ENCODE measurements around the gene CHRDL1.

The CHRDL1 gene

DNA sequence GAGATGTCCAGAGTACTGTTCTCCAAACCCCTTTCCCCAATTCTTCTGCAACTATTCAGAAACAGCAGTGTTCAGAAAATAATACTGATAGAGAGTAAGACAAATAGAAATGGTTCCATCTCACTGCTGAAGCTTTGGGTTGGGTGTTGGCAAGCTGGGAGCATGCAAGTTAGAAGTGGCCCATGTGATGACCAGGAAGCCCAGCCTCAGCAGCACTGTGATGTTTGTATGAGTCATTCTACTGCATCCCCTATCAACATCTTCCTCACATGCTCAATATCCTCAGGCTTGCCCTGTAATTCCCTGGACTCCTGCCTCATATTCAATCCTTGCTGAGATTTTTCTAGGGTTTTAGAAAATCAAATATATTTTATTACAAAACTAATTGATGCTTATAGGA is 96.5 kb downstream of the CHRDL1 start:
- no peak for DNase-seq (ENCODE audit: low read depth)
- TF ChIP-seq, protein P1, sequence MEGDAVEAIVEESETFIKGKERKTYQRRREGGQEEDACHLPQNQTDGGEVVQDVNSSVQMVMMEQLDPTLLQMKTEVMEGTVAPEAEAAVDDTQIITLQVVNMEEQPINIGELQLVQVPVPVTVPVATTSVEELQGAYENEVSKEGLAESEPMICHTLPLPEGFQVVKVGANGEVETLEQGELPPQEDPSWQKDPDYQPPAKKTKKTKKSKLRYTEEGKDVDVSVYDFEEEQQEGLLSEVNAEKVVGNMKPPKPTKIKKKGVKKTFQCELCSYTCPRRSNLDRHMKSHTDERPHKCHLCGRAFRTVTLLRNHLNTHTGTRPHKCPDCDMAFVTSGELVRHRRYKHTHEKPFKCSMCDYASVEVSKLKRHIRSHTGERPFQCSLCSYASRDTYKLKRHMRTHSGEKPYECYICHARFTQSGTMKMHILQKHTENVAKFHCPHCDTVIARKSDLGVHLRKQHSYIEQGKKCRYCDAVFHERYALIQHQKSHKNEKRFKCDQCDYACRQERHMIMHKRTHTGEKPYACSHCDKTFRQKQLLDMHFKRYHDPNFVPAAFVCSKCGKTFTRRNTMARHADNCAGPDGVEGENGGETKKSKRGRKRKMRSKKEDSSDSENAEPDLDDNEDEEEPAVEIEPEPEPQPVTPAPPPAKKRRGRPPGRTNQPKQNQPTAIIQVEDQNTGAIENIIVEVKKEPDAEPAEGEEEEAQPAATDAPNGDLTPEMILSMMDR (conservative IDR thresholded peaks at IDR 0.05; ENCODE audit: low read depth, low read length), result no peak
- H3K4me3 ChIP-seq (ENCODE audit: low read depth, low read length), result no peak overlapping the region

DNA sequence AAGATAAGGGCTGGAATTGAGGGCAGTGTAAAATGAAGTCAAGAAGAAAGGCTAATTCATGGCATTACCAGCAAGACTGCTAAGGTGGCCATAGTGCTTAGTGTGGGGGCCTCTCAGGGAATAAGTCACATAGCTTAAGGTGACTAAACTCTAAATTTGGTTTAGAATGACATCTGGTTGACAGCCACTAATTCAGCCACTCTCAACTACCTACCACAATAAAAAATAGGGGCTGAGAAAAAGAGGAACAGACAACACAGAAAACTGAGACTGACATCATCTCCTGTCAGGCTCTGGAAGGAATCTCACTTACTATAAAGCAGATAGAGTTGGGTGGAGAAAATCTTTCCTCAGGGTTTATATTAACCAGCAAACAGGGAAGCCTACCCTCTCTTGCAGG is 96.9 kb downstream of the CHRDL1 start:
- no peak for DNase-seq (ENCODE audit: low read depth)
- no peak overlapping the region for H3K4me3 ChIP-seq (ENCODE audit: low read depth, low read length)
- TF ChIP-seq, protein P1 (conservative IDR thresholded peaks at IDR 0.05; ENCODE audit: low read depth, low read length), result no peak

DNA sequence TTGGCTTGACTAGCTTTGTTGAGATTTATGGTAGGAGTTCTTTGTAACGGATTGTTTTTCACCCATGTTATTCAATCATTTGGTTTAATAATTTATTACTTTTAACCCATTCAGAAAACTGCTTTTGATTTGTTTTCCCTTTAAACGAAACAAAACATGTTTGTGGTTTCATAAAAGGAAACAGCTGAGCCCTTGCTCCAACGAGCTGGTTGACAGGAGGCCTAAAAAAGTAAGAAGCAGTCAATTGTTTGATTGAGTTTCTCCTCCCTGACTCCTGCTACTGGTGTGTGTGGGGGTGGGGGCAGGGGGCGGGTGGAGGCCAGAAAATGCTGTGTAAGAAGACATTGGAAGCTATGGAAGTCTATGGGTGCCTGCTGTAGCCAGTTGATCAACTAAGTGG is 102.8 kb downstream of the CHRDL1 start:
- TF ChIP-seq, protein P1 (conservative IDR thresholded peaks at IDR 0.05; ENCODE audit: low read depth, low read length), result no peak
- DNase-seq (ENCODE audit: low read depth), result no peak
- no peak overlapping the region for H3K4me3 ChIP-seq (ENCODE audit: low read depth, low read length)

DNA sequence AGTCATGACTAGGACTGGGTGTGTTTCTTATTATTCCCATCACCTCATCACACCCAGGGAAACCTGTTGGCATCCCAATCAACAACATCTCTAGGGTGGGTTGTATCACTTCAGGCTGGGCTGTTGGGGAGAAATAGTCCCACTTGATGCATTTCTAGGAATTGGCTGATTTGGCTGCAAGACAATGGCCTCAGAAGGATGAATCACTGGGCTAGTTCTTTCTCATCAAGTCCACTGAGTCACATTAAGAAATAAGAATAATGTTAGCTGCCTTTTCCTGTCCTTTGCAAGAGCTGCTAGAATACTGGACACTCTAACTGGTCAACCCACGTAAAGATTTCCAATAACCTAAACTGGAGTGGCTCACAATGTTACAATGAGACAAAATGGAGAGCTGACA is 104.2 kb downstream of the CHRDL1 start:
- TF ChIP-seq, protein P1 (conservative IDR thresholded peaks at IDR 0.05; ENCODE audit: low read depth, low read length), result no peak
- no peak for DNase-seq (ENCODE audit: low read depth)
- no peak overlapping the region for H3K4me3 ChIP-seq (ENCODE audit: low read depth, low read length)

DNA sequence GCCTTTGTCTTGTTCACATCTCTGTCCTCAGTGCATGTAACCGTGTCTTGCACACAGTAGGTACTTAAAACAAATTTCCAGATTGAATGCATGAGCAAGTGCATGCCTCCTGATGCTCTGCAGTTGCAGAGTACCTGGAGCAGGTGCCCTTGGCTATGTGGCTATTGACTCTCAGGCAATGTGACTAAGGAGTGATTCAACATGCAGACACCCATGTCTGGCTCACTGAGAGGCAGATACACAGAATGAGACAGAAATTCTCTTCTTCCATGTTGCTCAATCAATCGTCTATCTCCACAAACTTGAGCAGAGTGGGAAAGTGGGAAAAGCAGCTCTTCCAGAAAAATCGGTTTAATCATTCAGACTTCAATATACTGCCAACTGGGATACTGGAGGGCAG is 111.0 kb downstream of the CHRDL1 start:
- DNase-seq (ENCODE audit: low read depth), result no peak
- TF ChIP-seq, protein P1 (conservative IDR thresholded peaks at IDR 0.05; ENCODE audit: low read depth, low read length), result no peak
- H3K4me3 ChIP-seq (ENCODE audit: low read depth, low read length), result no peak overlapping the region

DNA sequence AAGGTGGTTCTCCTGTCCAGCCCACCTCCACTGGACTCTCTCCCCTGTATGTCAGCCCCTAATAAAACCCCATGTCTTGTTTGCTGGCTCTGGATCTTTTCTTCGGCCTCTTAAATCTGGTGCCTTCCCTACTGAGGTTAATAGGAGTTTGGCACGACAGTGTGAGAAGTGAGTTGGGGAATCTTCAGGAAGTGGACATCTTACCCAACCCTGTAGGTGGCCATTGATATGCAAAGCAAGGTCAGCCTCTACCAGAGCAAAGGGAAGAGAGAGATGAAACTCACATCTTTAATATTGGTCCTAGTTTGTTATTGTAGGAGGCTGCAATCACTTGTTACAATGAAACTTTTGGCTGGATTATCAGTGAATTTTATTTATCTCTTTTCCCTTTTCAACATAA is 111.7 kb downstream of the CHRDL1 start:
- DNase-seq (ENCODE audit: low read depth), result no peak
- no peak overlapping the region for H3K4me3 ChIP-seq (ENCODE audit: low read depth, low read length)
- TF ChIP-seq, protein P1 (conservative IDR thresholded peaks at IDR 0.05; ENCODE audit: low read depth, low read length), result no peak

DNA sequence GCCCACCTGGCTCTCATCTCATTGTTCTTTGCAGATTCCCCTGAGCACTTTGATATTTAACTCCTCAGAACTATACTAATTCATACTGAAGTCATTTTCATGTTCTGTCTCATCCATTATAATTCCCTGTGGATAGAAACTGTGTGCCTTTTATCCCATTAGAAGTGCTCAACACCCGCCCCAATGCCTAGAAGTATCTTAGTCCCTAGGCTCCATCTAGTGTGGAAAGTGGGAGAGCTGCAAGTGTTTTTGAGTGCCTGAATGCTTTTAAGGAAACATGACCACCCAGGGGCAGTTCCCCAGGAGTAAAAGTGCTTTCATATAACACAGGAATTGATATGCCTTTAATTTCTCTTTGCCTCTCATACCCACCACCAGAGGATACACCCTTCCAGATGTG is 117.0 kb downstream of the CHRDL1 start:
- DNase-seq (ENCODE audit: low read depth), result no peak
- H3K4me3 ChIP-seq (ENCODE audit: low read depth, low read length), result no peak overlapping the region
- TF ChIP-seq, protein P1 (conservative IDR thresholded peaks at IDR 0.05; ENCODE audit: low read depth, low read length), result no peak
